Measurements from ENCODE around the gene MED22.

DNA sequence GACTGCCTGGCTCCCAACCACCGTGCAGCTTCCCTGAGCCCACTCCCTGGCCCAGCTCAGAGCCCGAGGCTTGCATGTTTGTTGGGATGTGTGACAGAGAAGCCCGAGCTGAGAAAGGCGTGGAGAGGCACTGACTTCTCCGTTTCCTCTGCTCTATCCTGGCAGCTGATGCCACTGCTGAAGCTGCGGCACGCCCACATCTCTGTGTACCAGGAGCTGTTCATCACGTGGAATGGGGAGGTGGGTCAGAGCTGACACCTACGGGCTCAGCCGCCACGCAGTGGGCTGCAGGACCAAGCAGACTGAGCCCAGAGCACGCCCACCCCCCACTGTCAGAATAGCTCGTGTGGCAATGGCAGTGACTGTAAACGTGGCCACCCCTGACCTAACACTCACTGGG lies 37.5 kb upstream of the MED22 start:
- no peak for TF ChIP-seq POLR2A (IDR thresholded peaks at IDR 0.05; ENCODE audit: low read depth, low read length)
- no peak for TF ChIP-seq POU2F2 (IDR thresholded peaks at IDR 0.05; ENCODE audit: low read depth, low read length)
- no peak for TF ChIP-seq TAF1 (IDR thresholded peaks at IDR 0.05; ENCODE audit: low read depth, low read length)
- no peak for TF ChIP-seq POLR2AphosphoS5 (IDR thresholded peaks at IDR 0.05; ENCODE audit: low read depth, low read length)
- TF ChIP-seq PAX5 (IDR thresholded peaks at IDR 0.05; ENCODE audit: insufficient read depth, low read length, severe bottlenecking), result no peak
- TF ChIP-seq SPI1 (IDR thresholded peaks at IDR 0.05; ENCODE audit: low read depth, low read length), result no peak

Measured in GM12891 (cell line).